ENCODE data around the gene CD180.

Gene CD180

GRCh38 chr5:67154556-67155206, 41.9 kb downstream of the CD180 start:
- Mint-ChIP-seq H3K9me3 (no peaks in the 10 kb centered on the region), H3K27me3 (ENCODE audit: low read depth, poor library complexity) (no peaks in the 10 kb centered on the region), H3K4me1 (peaks cover 20% of the 10 kb centered on the region), H3K4me3 (no peak overlapping the region), H3K27ac (no peak overlapping the region), H3K36me3 (ENCODE audit: low read depth) (peaks cover 34% of the 10 kb centered on the region)
- no peak for DNase-seq
- no peak for TF ChIP-seq CTCF (IDR thresholded peaks at IDR 0.05)

GRCh38 chr5:67153292-67153691, 43.3 kb downstream of the CD180 start:
- H3K27ac Mint-ChIP-seq, result no peak overlapping the region
- H3K9me3 Mint-ChIP-seq, result no peaks in the 10 kb centered on the region
- H3K4me1 Mint-ChIP-seq, result peaks cover 32% of the 10 kb centered on the region
- TF ChIP-seq CTCF (IDR thresholded peaks at IDR 0.05), result no peak
- no peak for DNase-seq
- no peaks in the 10 kb centered on the region for H3K27me3 Mint-ChIP-seq (ENCODE audit: low read depth, poor library complexity)
- H3K4me3 Mint-ChIP-seq, result no peak overlapping the region
- peaks cover 34% of the 10 kb centered on the region for H3K36me3 Mint-ChIP-seq (ENCODE audit: low read depth)

GRCh38 chr5:67152400-67152799, 44.2 kb downstream of the CD180 start:
- no peak for DNase-seq

GRCh38 chr5:67149951-67150523, 46.6 kb downstream of the CD180 start:
- H3K4me1 Mint-ChIP-seq, result peaks cover 34% of the 10 kb centered on the region
- TF ChIP-seq CTCF (IDR thresholded peaks at IDR 0.05), result no peak
- DNase-seq, result no peak
- H3K36me3 Mint-ChIP-seq (ENCODE audit: low read depth), result peaks cover 54% of the 10 kb centered on the region
- no peak overlapping the region for H3K27ac Mint-ChIP-seq
- H3K27me3 Mint-ChIP-seq (ENCODE audit: low read depth, poor library complexity), result peaks cover 4% of the 10 kb centered on the region
- H3K4me3 Mint-ChIP-seq, result no peak overlapping the region
- no peaks in the 10 kb centered on the region for H3K9me3 Mint-ChIP-seq

More at GRCh38 chr5:67152400-67152799, 44.2 kb downstream of the CD180 start:
- no peak overlapping the region for H3K4me3 Mint-ChIP-seq
- no peak for TF ChIP-seq CTCF (IDR thresholded peaks at IDR 0.05)
- peaks cover 41% of the 10 kb centered on the region for H3K36me3 Mint-ChIP-seq (ENCODE audit: low read depth)
- H3K27ac Mint-ChIP-seq, result no peak overlapping the region
- H3K4me1 Mint-ChIP-seq, result peaks cover 31% of the 10 kb centered on the region
- no peaks in the 10 kb centered on the region for H3K27me3 Mint-ChIP-seq (ENCODE audit: low read depth, poor library complexity)
- no peaks in the 10 kb centered on the region for H3K9me3 Mint-ChIP-seq

GRCh38 chr5:67149057-67149950, 47.3 kb downstream of the CD180 start:
- H3K4me1 Mint-ChIP-seq, result peaks cover 35% of the 10 kb centered on the region
- H3K27ac Mint-ChIP-seq, result no peak overlapping the region
- TF ChIP-seq CTCF (IDR thresholded peaks at IDR 0.05), result no peak
- H3K9me3 Mint-ChIP-seq, result no peaks in the 10 kb centered on the region
- H3K4me3 Mint-ChIP-seq, result no peak overlapping the region
- DNase-seq, result no peak
- H3K36me3 Mint-ChIP-seq (ENCODE audit: low read depth), result peaks cover 56% of the 10 kb centered on the region
- H3K27me3 Mint-ChIP-seq (ENCODE audit: low read depth, poor library complexity), result peaks cover 4% of the 10 kb centered on the region
